ENCODE data around the gene SPRY4.
"Not testable (repeated sequence)": the region's sequence is repeated elsewhere in the genome, so short reads cannot be mapped to it uniquely, and the experiment has no call there.

Gene SPRY4

DNA sequence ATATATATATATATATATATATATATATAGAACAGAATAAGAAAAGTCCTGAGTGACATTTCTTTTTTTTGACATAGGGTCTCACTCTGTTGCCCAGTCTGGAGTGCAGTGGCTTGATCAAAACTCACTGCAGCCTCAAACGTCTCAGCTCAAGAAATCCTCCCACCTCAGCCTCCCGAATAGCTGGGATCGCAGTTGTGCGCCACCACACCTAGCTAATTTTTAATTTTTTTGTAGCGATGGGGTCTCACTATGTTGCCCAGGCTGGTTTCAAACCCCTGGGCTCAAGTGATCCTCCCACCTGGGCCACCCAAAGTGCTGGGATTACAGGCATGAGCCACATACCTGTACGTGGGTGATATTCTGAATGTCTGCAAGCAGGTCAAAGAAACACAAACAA is 48.3 kb downstream of the SPRY4 start:
- no peak overlapping the region for H3K4me3 ChIP-seq (ENCODE audit: low read depth, low read length)
- TF ChIP-seq, protein P1, sequence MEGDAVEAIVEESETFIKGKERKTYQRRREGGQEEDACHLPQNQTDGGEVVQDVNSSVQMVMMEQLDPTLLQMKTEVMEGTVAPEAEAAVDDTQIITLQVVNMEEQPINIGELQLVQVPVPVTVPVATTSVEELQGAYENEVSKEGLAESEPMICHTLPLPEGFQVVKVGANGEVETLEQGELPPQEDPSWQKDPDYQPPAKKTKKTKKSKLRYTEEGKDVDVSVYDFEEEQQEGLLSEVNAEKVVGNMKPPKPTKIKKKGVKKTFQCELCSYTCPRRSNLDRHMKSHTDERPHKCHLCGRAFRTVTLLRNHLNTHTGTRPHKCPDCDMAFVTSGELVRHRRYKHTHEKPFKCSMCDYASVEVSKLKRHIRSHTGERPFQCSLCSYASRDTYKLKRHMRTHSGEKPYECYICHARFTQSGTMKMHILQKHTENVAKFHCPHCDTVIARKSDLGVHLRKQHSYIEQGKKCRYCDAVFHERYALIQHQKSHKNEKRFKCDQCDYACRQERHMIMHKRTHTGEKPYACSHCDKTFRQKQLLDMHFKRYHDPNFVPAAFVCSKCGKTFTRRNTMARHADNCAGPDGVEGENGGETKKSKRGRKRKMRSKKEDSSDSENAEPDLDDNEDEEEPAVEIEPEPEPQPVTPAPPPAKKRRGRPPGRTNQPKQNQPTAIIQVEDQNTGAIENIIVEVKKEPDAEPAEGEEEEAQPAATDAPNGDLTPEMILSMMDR (IDR thresholded peaks at IDR 0.05; ENCODE audit: low read depth, low read length), result no peak

DNA sequence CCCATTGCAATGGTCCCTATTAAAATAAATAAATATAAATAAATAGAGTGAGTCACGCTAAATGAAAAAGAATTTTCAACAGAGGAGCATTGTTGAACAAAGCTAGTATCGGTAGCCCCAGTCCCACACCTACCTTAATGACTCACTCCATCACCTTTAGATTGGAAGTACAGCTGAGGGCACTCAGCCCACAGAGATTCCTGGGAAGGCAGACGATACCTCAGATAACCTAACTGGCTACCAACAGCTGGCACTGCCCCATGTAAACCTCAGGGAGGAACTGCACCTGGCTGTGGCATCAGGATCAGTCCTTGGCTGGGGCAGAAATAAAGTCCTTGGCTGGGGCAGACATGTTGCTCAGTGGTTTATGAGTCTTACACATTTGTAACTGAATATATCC is 49.3 kb downstream of the SPRY4 start:
- TF ChIP-seq, protein P1 (IDR thresholded peaks at IDR 0.05; ENCODE audit: low read depth, low read length), result no peak
- no peak overlapping the region for H3K4me3 ChIP-seq (ENCODE audit: low read depth, low read length)

DNA sequence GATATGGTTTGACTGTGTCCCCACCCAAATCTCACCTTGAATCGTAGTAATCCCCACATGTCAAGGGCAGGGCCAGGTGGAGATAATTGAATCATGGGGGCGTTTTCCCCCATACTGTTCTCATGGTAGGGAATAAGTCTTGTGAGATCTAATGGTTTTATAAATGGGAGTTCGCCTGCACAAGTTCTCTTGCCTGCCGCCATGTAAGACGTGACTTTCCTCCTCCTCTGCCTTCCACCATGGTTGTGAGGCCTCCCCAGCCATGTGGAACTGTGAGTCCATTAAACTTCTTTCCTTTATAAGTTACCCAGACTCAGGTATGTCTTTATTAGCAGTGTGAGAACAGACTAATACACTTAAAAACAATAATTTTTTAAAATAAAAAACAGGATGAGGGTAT is 52.2 kb downstream of the SPRY4 start:
- not testable (repeated sequence) for H3K4me3 ChIP-seq (ENCODE audit: low read depth, low read length)

DNA sequence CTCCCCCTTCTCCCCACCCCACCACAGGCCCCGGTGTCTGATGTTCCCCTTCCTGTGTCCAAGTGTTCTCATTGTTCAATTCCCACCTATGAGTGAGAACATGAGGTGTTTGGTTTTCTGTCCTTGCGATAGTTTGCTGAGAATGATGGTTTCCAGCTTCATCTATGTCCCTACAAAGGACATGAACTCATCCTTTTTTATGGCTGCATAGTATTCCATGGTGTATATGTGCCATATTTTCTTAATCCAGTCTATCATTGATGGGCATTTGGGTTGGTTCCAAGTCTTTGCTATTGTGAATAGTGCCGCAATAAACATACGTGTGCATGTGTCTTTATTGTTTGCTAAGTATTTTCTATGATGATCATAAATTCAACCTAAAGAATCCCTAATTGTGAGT is 60.7 kb downstream of the SPRY4 start:
- not testable (repeated sequence) for H3K4me3 ChIP-seq (ENCODE audit: low read depth, low read length)

DNA sequence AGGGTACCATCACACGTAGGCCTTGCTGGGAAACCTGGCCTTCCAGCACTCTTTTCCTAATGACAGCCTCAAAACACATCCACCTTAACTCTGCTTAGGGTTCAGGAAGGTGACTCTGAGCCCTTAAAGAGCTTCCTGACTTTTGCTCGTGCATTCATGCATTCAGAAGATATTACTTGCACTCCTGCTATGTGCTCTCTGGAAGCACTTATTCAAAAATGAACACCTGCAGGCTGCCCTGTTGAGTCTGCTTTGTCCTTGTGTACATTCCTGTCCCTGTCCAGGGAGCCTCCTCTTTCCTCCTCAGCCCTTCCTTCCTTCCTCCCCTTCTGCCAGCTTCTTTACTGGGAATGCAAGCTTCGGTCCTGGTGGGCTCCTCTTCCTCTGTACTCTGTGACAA is 61.5 kb downstream of the SPRY4 start:
- TF ChIP-seq, protein P1 (IDR thresholded peaks at IDR 0.05; ENCODE audit: low read depth, low read length), result no peak
- no peak overlapping the region for H3K4me3 ChIP-seq (ENCODE audit: low read depth, low read length)

DNA sequence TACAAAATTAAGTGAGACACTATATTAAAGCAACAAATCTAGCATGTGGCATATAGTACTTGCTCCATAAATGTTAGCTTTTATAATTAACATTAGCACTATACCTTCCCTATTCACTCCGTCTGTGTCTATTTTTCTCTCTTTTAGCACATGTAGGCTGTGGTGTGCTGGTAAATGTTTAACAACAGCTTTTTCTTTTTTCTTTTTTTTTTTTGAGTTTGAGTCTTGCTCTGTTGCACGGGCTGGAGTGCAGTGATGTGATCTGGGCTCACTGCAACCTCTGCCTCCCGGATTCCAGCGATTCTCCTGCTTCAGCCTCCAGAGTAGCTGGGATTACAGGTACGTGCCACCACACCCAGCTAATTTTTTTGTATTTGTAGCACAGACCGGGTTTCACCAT is 62.1 kb downstream of the SPRY4 start:
- TF ChIP-seq, protein P1 (IDR thresholded peaks at IDR 0.05; ENCODE audit: low read depth, low read length), result no peak
- H3K4me3 ChIP-seq (ENCODE audit: low read depth, low read length), result no peak overlapping the region

Data from WI38 (cell line).